NOMO-1 (cell line): ENCODE data around the gene TMCO4.
A peak's percentile ranks its signal among the peaks of the same experiment; 100 is the strongest.
"Not testable (repeated sequence)": the region's sequence is repeated elsewhere in the genome, so short reads cannot be mapped to it uniquely, and the experiment has no call there.

Experiments
- DNase-seq, 2 experiments: peaks; one replicate each; lab custom pipeline; 2025; ENCODE audit not compliant: unreplicated experiment in 2 of 2; lab: John Stamatoyannopoulos, UW

The TMCO4 gene

GRCh38 chr1:19814244-19814661, 14.5 kb upstream of the TMCO4 start:
- no peak for DNase-seq

- no peak for DNase-seq
These were observed 13.9 kb upstream of the TMCO4 start for GRCh38 chr1:19813643-19813960.

DNA sequence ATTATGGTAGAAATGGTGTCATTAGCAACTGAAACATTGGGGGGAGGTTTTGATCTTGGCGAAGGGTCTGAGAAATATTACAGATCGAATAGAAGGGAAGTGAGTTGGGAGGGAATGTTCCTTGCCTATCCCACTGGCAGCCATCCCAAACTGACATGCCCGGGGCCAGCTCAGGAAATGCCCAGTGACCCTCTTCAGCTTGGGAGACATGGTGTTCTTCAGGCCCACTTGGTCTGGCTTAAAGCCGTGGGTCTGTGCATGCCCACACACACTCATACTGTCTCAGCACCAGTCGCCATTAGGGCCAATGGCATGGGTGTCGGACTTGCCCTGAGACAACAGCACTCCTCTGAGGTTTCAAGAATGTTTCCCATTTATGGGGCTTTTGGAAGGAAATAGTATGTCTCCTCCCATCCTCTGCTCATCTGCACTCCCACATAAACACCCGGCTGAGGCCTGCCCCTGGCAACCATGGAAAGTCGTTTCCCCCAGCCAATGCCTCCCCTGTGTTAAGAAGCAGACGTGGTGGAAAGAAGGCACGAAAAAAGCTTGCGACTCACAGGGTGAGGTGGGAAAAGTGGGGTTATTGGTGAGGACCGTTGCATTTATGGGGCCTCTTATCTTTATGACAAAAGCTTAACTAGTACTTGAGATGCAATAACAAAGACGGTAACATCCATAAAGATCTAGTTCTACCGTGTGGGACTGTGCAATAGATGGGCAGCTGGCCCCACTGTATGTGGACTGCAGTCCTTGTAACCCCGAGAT, 13.3 kb upstream of the TMCO4 start:
- DNase-seq, result no peak

- DNase-seq, result peak in 1 of 2 experiments; percentile 27
These were observed 11.6 kb upstream of the TMCO4 start for GRCh38 chr1:19811206-19811851.

DNA sequence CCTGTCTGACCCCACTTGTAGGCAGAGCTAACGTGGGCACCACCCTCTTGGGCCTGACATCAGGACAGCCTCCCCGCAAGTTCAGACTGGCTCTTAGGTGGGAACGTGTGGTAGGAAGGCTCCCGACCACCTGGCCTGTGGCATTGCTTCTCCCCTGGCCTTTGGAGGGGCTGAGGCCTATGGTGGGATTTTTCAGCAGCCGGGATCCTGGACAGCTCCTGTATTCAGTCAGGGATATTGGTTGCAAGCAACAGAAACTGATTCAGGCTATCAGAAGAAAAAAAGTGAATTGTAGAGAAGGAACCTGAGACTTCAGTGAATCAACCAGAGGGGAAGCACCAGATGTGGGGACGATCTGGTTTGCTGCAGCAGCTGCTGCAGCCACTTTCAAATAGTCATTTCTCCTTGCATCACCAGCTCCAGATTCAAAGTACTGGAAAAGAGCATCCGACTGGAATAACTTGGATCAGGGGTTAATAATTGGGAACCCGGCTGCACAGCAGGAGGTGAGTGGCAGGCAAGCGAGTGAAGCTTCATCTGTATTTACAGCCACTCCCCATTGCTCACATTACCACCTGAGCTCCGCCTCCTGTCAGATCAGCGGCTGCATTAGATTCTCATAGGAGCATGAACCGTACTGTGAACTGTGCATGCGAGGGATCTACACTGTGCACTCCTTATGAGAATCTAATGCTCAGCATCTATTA, 9.5 kb upstream of the TMCO4 start:
- DNase-seq, result no peak

DNA sequence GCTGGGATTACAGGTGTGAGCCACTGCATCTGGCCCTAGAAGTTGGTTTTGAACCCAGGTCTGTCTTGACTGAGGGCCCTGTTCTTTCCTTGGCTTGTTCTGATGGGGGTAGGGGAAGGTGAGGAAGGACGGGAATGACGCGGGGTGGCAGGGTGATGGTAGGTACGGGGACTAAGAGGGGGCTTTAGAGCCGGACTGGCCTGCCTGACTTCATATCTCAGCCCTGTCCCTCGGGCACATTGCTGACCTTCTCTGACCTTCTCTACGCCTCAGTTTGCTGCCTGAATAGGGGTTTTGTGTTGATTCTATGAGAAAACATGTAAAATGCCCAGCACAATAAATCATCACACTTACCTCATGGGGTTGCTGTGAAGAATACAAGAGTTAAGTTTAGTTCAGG, 8.6 kb upstream of the TMCO4 start:
- no peak for DNase-seq

- DNase-seq, result no peak
These were observed 5.1 kb upstream of the TMCO4 start for GRCh38 chr1:19804831-19805251.

DNA sequence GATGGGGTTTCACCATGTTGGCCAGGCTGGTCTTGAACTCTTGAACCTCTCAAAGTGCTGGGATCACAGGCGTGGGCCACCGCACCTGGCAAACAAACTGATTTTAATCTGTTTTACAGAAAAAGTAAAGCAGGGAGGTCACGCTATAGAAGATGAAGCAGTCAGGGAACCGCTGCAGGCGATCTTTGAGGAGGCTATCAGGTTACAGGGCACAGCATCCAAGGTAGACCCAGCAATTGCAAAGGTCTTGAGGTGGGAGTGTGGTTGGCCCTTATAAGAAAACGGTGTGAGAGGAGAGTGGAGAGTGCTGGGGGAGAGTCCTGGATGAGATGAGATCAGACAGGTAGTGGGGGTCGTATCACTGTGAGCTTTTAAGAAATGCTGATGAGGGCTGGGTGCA, 2.6 kb upstream of the TMCO4 start:
- no peak for DNase-seq

GRCh38 chr1:19800076-19800804, 524 bp upstream of the TMCO4 start:
- peak; percentile 65 to 77 for DNase-seq

GRCh38 chr1:19798486-19799229, 1.1 kb downstream of the TMCO4 start:
- DNase-seq, result no peak

- DNase-seq, result no peak
These were observed 1.9 kb downstream of the TMCO4 start for GRCh38 chr1:19797827-19798226.

GRCh38 chr1:19794583-19794982, 5.1 kb downstream of the TMCO4 start:
- no peak for DNase-seq

GRCh38 chr1:19793360-19794046, 6.2 kb downstream of the TMCO4 start:
- DNase-seq, result no peak

DNA sequence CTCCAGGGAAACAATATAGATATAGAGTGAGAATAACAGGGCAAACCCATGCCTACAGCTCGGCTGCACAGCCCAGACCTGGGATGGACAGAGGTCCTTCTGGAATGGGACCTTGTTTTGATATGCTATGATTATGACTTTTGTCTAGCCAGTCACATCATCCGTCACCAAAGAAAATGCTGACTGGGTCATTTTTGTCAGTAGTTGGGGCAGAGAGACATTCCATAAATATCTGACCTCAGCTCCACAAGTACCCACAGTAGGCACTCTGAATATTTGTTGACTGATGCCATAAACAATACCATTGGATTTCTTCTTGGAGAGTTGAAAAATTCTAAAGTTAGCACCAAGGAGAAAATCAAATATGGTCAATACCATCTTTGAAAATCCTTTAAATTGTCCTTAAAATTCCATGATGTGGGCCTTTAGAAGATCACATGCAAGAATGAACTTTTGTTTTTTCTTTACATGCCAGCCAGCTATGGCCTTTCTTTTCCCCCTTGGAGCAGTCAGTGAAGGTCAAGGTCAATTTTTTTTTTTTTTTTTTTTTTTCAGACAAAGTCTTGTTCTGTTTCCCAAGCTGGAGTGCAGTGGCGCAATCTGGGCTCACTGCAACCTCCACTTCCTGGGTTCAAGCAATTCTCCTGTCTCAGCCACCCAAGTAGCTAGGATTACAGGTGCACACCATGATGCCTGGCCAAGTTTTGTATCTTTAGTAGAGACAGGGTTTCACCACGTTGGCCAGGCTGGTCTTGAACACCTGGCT, 7.3 kb downstream of the TMCO4 start:
- no peak for DNase-seq

DNA sequence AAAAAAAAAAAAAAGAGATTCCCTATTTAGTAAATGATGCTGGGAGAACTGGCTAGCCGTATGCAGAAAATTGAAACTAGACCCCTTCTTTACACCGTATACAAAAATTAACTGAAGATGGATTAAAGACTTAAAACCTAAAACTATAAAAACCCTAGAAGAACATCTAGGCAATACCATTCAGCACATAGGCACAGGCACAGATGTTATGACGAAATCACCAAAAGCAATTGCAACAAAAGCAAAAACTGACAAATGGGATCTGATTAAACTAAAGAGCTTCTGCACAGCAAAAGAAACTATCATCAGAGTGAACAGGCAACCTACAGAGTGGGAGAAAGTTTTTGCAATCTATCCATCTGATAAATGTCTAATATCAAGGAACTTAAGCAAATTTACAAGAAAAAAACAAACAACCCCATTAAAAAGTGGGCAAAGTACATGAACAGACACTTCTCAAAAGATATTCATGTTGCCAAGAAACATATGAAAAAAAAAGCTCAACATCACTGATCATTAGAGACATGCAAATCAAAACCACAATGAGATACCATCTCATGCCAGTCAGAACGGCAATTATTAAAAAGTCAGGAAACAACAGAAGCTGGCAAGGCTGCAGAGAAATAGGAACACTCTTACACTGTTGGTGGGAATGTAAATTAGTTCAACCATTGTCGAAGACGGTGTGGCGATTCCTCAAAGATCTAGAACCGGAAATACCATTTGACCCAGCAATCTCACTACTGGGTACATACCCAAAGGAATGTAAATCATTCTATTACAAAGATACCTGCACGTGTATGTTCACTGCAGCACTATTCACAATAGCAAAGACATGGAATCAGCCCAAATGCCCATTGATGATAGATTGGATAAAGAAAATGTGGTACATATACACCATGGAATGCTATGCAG, 9.4 kb downstream of the TMCO4 start:
- DNase-seq, result not testable (repeated sequence)

GRCh38 chr1:19786988-19787423, 12.7 kb downstream of the TMCO4 start:
- no peak for DNase-seq

DNA sequence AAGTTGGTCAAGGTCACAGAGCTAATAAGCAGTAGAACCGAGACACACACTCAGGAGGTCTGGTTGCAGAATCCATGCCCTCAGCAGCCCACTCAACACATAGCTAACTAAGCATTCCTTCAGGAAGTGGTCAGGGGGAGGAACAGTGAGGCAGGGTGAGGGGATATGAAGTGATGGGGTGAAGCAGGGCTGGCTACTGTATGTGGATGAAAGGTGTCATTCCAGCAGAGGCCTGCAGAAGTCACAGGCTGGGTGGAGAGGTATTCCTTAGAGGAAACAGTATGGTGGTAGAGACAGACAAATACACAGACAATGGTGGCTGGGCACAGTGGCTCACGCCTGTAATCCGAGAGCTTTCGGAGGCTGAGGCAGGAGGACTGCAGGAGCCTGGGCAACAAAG, 14.1 kb downstream of the TMCO4 start:
- no peak for DNase-seq

DNA sequence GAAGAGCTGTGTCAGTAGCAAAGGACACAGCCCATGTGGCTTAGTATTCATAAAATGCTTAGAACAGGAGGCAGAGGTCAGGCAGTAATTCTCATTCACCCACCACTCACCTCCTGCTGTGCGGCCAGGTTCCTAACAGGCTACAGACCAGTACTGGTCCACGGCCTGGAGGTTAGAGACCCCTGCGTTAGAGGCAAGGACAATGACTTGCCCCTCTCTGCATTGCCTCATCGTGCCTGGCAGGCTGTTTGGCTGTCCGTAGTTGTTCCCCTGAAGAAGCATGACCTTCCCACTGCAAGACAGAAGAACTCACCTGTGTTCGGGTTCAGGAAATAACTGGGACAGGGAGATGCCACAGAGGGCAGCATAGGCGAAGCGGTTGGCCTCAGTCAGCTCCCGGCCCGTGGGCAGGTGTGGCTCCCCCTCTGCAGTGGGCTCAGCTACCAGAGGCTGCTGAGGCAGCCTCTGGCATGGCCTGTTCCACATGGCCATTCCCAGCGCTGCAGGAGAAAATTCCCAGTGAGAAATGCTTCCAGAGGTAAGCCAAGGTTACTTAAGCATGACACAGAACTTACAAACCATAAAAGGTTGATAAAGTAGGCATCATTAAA, 19.3 kb downstream of the TMCO4 start:
- DNase-seq, result no peak
